SK-N-SH (cell line): Measurements from ENCODE around the gene TSPO2. TPM values are rescaled to one million over a fixed set of nuclear protein-coding genes. Genes with fewer than 3 reads are reported as not detected.

ENCODE experiments used
- CTCF ChIA-PET: fragments of 300-600, 350-600 bp; formaldehyde crosslinking; extraction: SDS; loops from one replicate; lab custom pipeline; 2021; lab: Yijun Ruan, JAX
- POLR2A ChIA-PET: fragments of 350-600 bp; sonication (Branson Sonifier 250); formaldehyde crosslinking; extraction: SDS; loops from one replicate; lab custom pipeline; 2020; ENCODE audit warnings: antibody characterized with exemption, inconsistent platforms; lab: Yijun Ruan, JAX
- DNase-seq: peaks from one replicate; pipeline ENCODE4 v3.0.0; 2012
- H2AFZ ChIP-seq: fragments of 200-600 bp; sonication (generic); 2 replicates; pipeline ENCODE4 v1.8.1; 2016; ENCODE audit warnings: antibody characterized with exemption, mild to moderate bottlenecking, low read depth
- H3F3A ChIP-seq: fragments of 200-600 bp; sonication (generic); replicated peaks from 2 replicates; pipeline ENCODE3; 2016; ENCODE audit warnings: antibody characterized with exemption, mild to moderate bottlenecking; ENCODE audit not compliant: insufficient read depth
- H3K27ac ChIP-seq, 2 experiments: fragments of 200-500 bp in 1 of 2; fragments of 200-600 bp in 1 of 2; sonication (Bioruptor generic) in 1 of 2; sonication (generic), shearing (Covaris generic) in 1 of 2; 2 replicates each; pipeline versions ENCODE4 v1.5.1 to v1.6.1; 2014 to 2016; ENCODE audit warnings: low read depth in 2 of 2, inconsistent platforms in 1 of 2, low read length in 1 of 2, mild to moderate bottlenecking in 1 of 2, mixed read lengths in 1 of 2
- H3K27me3 ChIP-seq: fragments of 200-600 bp; sonication (generic), shearing (Covaris generic); 2 replicates; pipeline ENCODE4 v1.6.1; 2016; ENCODE audit warnings: mixed run types; ENCODE audit not compliant: insufficient read depth
- H3K36me3 ChIP-seq, 2 experiments: fragments of 200-500 bp in 1 of 2; fragments of 200-600 bp in 1 of 2; sonication (Bioruptor generic) in 1 of 2; sonication (generic) in 1 of 2; replicated peaks in 1 of 2; 2 replicates each; pipeline versions ENCODE3 to v1.5.1; 2014 to 2016; ENCODE audit warnings: low read length in 1 of 2, mild to moderate bottlenecking in 1 of 2; ENCODE audit not compliant: insufficient read depth in 2 of 2, control insufficient read depth in 1 of 2
- H3K4me1 ChIP-seq, 2 experiments: fragments of 200-500 bp in 1 of 2; fragments of 200-600 bp in 1 of 2; sonication (Bioruptor generic) in 1 of 2; sonication (generic), shearing (Covaris generic) in 1 of 2; 2 replicates each; pipeline versions ENCODE4 v1.5.1 to v1.6.1; 2014 to 2016; ENCODE audit warnings: low read depth in 1 of 2, low read length in 1 of 2, mixed run types in 1 of 2; ENCODE audit not compliant: insufficient read depth in 2 of 2, control insufficient read depth in 1 of 2
- H3K4me2 ChIP-seq: fragments of 200-600 bp; sonication (generic), shearing (Covaris generic); 2 replicates; pipeline ENCODE4 v1.6.1; 2017; ENCODE audit warnings: mixed run types
- H3K4me3 ChIP-seq, 2 experiments: fragments of 200-500 bp in 1 of 2; fragments of 200-600 bp in 1 of 2; sonication (Bioruptor generic) in 1 of 2; sonication (generic), shearing (Covaris generic) in 1 of 2; 2 replicates each; pipeline versions ENCODE4 v1.5.1 to v1.8.1; 2014 to 2016; ENCODE audit warnings: low read depth in 2 of 2, inconsistent platforms in 1 of 2, low read length in 1 of 2, mild to moderate bottlenecking in 1 of 2, mixed read lengths in 1 of 2, moderate library complexity in 1 of 2
- H3K79me2 ChIP-seq: fragments of 200-600 bp; sonication (generic); 2 replicates; pipeline ENCODE4 v1.8.1; 2017; ENCODE audit warnings: mild to moderate bottlenecking; ENCODE audit not compliant: insufficient read depth
- H3K9ac ChIP-seq: fragments of 200-600 bp; sonication (generic); 2 replicates; pipeline ENCODE4 v1.6.1; 2017; ENCODE audit warnings: mixed run types
- H3K9me2 ChIP-seq: fragments of 200-600 bp; sonication (generic); 2 replicates; pipeline ENCODE4 v1.6.1; 2017; ENCODE audit warnings: mixed run types
- H3K9me3 ChIP-seq: fragments of 200-600 bp; sonication (generic); 2 replicates; pipeline ENCODE4 v1.6.1; 2017; ENCODE audit warnings: mixed run types, mild to moderate bottlenecking, moderate library complexity
- H4K20me1 ChIP-seq: fragments of 200-600 bp; sonication (generic); 2 replicates; pipeline ENCODE4 v1.6.1; 2017; ENCODE audit warnings: mild to moderate bottlenecking, mixed run types; ENCODE audit not compliant: insufficient read depth
- EP300 ChIP-seq, 2 experiments: IDR thresholded peaks; 2 replicates each; pipeline versions ENCODE4 v1.4.0 to v1.6.1; 2012; ENCODE audit warnings: borderline replicate concordance in 1 of 2, low read depth in 1 of 2, low read length in 1 of 2
- EZH2phosphoT487 ChIP-seq: fragments of 200-600 bp; sonication (generic); IDR thresholded peaks from 2 replicates; pipeline ENCODE4 v1.6.1; 2017; ENCODE audit warnings: low read depth, mixed run types, mild to moderate bottlenecking, antibody characterized with exemption, moderate library complexity, borderline replicate concordance
- FOSL2 ChIP-seq: IDR thresholded peaks from 2 replicates; pipeline ENCODE4 v1.4.0; 2012; ENCODE audit warnings: low read depth, mild to moderate bottlenecking, moderate library complexity, borderline replicate concordance
- FOXJ3 ChIP-seq: sonication (generic); formaldehyde crosslinking; IDR thresholded peaks from 2 replicates; pipeline ENCODE4 v1.5.1; 2020; ENCODE audit warnings: mild to moderate bottlenecking, missing genetic modification reagents
- GABPA ChIP-seq: IDR thresholded peaks from 2 replicates; pipeline ENCODE4 v1.4.0; 2012; ENCODE audit warnings: low read depth, mild to moderate bottlenecking
- GATA2 ChIP-seq: sonication (generic); formaldehyde crosslinking; IDR thresholded peaks from 2 replicates; pipeline ENCODE4 v1.5.0; 2020; ENCODE audit warnings: mild to moderate bottlenecking, missing genetic modification reagents
- MAX ChIP-seq: IDR thresholded peaks from 2 replicates; pipeline ENCODE4 v1.4.0; 2012; ENCODE audit warnings: low read depth
- NFIC ChIP-seq: IDR thresholded peaks from 2 replicates; pipeline ENCODE4 v1.4.0; 2012; ENCODE audit warnings: borderline replicate concordance
- PBX3 ChIP-seq: IDR thresholded peaks from 2 replicates; pipeline ENCODE4; 2012
- RAD21 ChIP-seq: IDR thresholded peaks from 2 replicates; pipeline ENCODE4 v1.6.1; 2012; ENCODE audit warnings: mild to moderate bottlenecking, low read length
- TAF1 ChIP-seq: IDR thresholded peaks from 2 replicates; pipeline ENCODE4 v1.6.1; 2012; ENCODE audit warnings: low read depth, mild to moderate bottlenecking, low read length, moderate library complexity, borderline replicate concordance
- TCF12 ChIP-seq: IDR thresholded peaks from 2 replicates; pipeline ENCODE4 v1.4.0; 2012
- TEAD4 ChIP-seq: IDR thresholded peaks from 2 replicates; pipeline ENCODE4 v1.4.0; 2012; ENCODE audit warnings: mild to moderate bottlenecking, borderline replicate concordance; ENCODE audit not compliant: insufficient read depth
- WGBS: methylation state at CpG from one replicate; pipeline ENCODE4 v1.1.6; 2017; ENCODE audit warnings: low lambda C conversion rate; 5-methylcytosine and 5-hydroxymethylcytosine counted together
- polyA plus RNA-seq, 3 experiments: library from polyadenylated mRNA; depleted of rRNA; stranded (reverse); fragments of >200 nt; gene quantifications; 2 replicates each; pipeline ENCODE4 v1.2.3, GENCODE V29; 2012

TSPO2 gene
- polyA plus RNA-seq, 1 of the 3 experiments (the other 2 are of a cell fraction): not detected

- DNase-seq: peak; percentile 56
- H3K9me3 ChIP-seq: no peaks in the 10 kb centered on the region
- POLR2A ChIA-PET: interaction anchor here (1.3 kb wide), 1 partner anchor 51 kb away, joined by 3 read pairs; the partner anchor contains the start of gene NFYA
Observed at GRCh38 chr6:41022294-41022693, 20.0 kb upstream of the TSPO2 start.

GRCh38 chr6:41023114-41023513 is 19.2 kb upstream of the TSPO2 start:
- no peaks in the 10 kb centered on the region for H3K9me3 ChIP-seq
- H2AFZ ChIP-seq: no peak overlapping the region
- H3K9me2 ChIP-seq: no peaks in the 10 kb centered on the region
- ChIA-PET POLR2A (interaction anchor here (1.3 kb wide), 1 partner anchor 50 kb away, joined by 3 read pairs; the partner anchor contains the start of gene NFYA), CTCF (interaction anchor here (0.5 to 1.7 kb wide), 9 partner anchors 10 to 1042 kb away, joined by 3 to 4 read pairs (median 3); no protein-coding TSS in a partner anchor)
- H3F3A ChIP-seq: no peaks in the 10 kb centered on the region
- H3K79me2 ChIP-seq: no peaks in the 10 kb centered on the region
- peak; percentile 48 for DNase-seq
- H3K36me3 ChIP-seq: no peaks in the 10 kb centered on the region
- TF ChIP-seq GABPA (no peak), PBX3 (no peak), GATA2 (CRISPR knock-in tag) (peak; percentile 58), EZH2phosphoT487 (no peak), TEAD4 (no peak), TAF1 (no peak), RAD21 (no peak), MAX (no peak)
- 90% methylated on average over 3 of the region's 3 CpGs for WGBS
- H3K4me3 ChIP-seq: no peak overlapping the region
- no peak overlapping the region for H3K4me2 ChIP-seq
- no peak overlapping the region for H3K27ac ChIP-seq
- H3K9ac ChIP-seq: no peak overlapping the region
- peaks cover 0 to 20% of the 10 kb centered on the region in 2 experiments; a peak in 2 of 4 replicates for H3K4me1 ChIP-seq
- no peaks in the 10 kb centered on the region for H3K27me3 ChIP-seq
- no peaks in the 10 kb centered on the region for H4K20me1 ChIP-seq

More at GRCh38 chr6:41022294-41022693, 20.0 kb upstream of the TSPO2 start:
- Histone ChIP-seq H3K4me2 (no peak overlapping the region), H3K4me1 (peaks cover 0 to 14% of the 10 kb centered on the region in 2 experiments; a peak in 2 of 4 replicates), H3K9me2 (no peaks in the 10 kb centered on the region), H3K27me3 (no peaks in the 10 kb centered on the region), H3K36me3 (no peaks in the 10 kb centered on the region), H3K4me3 (no peak overlapping the region), H4K20me1 (no peaks in the 10 kb centered on the region), H3K79me2 (no peaks in the 10 kb centered on the region), H3F3A (no peaks in the 10 kb centered on the region), H3K9ac (no peak overlapping the region), H3K27ac (peak overlapping the region in 1 of 2 experiments; percentile 0; a peak in 2 of 4 replicates), H2AFZ (no peak overlapping the region)
- TF ChIP-seq MAX (no peak), TCF12 (peak; percentile 28; the same call in 1 of the 2 replicates), FOXJ3 (CRISPR knock-in tag) (0 out of 2 replicates have a peak, but pooled peaks have one; percentile 18), GATA2 (CRISPR knock-in tag) (peak; percentile 69), PBX3 (peak; percentile 6; the same call in 1 of the 2 replicates), EP300 (IDR thresholded peaks at IDR 0.05; ENCODE audit: borderline replicate concordance in 1 of 2, low read depth in 1 of 2, low read length in 1 of 2) (peak in 1 of 2 experiments; percentile 22; a peak in 1 of 4 replicates), FOSL2 (no peak), NFIC (peak; percentile 21; the same call in 1 of the 2 replicates)
- CTCF ChIA-PET: interaction anchor here (0.6 to 1.7 kb wide), 9 partner anchors 10 to 847 kb away, joined by 3 to 4 read pairs (median 3); no protein-coding TSS in a partner anchor
